ENCODE measurements around the gene SOWAHB.

SOWAHB gene, protein sequence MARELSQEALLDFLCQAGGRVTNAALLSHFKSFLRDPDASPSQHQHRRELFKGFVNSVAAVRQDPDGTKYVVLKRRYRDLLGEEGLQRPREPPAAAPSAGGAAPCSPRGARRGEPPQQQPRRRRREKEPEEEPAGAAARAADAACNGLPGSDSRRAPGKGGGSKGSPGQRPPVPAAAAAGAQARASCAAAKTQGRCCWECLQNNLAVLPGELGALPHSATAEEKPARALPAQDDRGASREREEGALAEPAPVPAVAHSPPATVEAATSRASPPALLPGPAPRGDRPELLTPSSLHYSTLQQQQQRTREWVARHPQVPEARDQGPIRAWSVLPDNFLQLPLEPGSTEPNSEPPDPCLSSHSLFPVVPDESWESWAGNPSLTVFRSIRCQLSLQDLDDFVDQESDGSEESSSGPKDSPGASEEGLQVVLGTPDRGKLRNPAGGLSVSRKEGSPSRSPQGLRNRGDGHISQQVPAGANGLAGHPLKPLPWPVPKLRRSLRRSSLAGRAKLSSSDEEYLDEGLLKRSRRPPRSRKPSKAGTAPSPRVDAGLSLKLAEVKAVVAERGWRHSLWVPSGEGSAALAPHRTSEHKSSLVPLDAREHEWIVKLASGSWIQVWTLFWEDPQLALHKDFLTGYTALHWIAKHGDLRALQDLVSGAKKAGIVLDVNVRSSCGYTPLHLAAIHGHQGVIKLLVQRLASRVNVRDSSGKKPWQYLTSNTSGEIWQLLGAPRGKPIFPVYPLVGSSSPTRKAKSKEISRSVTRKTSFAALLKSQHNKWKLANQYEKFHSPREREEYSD

DNA sequence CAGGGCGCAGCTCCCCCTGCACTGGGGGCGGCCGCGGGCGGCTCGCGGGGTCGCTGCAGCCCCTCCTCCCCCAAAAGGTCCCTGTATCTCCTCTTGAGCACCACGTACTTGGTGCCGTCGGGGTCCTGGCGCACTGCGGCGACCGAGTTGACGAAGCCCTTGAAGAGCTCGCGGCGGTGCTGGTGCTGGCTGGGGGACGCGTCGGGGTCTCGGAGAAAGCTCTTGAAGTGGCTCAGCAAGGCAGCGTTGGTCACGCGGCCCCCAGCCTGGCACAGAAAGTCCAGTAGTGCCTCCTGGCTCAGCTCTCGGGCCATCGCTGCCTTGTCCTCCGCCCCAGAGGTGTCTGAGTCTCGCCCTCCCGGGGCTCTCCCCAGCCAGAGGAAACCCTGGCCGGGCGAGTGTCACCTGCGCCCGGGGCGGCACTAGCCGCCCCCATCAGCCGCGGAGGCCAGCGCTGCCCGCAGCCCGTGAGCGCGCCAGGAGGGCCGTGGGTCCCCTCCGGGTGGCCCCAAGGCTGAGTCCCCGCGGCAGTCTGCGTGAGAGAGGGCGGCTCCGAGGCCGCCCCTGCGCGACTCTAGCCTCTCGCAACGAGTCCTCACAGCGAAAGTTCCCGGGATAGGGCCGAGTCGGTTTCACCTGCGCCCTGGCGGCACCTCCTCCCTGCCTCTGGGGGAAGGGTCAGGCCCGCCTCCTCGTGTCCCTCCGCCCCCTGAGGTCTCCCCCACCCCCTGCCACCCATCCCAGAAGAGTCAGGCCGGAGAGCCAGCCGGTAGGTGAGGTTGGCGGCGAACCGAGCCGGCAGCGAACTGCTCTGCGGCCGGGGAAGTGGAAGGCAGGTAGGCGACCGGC is at the start of gene SOWAHB:
SOWAHB (minus strand) TSS at position 609 of the 849 bp plus-strand sequence; CDS start at position 314, 295 bp downstream.
- DNase-seq, result peak; percentile 61

DNA sequence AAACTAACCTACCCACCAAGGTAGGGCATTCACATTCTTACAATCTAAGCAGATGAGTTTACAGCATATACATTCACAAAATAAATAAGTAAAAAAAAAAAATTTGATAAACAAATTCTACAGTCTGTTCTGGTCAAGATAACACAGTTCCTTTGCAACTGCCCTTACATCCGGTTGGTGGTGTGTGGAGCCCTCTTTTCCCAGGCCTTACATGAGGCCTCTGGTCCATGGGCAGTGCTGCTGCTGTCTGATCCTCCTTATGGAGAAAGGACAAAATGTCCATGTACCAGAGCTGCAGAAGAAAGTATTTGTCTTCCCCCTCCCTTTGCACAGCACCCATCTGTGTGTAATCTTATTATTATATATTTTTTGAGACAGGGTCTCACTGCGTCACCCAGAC is 49.4 kb upstream of the SOWAHB start:
- no peak for DNase-seq

DNA sequence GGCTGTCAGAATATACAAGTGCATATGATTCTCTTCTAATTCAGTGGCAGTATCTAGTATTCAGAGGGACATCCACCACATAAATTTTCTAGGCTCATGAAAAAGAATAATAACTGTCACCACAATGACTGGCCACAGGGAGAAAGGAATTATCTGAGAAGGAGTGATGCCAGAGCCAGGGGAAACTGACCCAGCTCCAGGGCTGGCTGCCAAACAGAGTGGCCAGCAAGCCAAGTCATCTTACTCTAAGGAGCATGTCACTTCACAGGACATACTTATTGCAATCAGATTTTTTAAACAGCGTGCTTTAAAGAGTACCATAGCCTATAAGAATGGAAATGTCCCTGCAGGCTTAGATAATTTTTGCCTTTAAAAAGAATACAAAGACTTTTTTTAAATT is 45.8 kb upstream of the SOWAHB start:
- no peak for DNase-seq

DNA sequence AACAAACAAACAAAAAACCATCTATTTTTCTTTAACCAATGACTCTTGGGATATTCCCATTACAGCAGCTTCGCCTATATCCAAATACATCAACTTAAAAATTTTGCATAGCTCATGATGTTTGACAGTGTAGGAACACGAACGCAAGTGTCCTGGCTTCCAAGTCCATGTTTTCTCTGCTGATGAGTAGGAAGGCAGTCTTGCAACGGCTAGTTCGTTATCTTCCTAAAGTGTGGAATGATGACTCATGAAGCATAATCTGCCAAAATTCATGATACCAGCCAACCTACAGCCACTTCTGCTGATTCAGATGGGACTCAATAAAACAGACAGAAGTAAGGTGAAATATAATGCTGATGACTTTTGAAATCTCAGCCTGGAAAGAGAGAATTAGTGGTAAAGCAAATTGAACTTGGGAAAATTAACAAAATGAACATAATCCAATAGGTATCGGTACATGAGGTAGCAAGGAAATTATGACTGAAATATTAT is 45.2 kb upstream of the SOWAHB start:
- no peak for DNase-seq

DNA sequence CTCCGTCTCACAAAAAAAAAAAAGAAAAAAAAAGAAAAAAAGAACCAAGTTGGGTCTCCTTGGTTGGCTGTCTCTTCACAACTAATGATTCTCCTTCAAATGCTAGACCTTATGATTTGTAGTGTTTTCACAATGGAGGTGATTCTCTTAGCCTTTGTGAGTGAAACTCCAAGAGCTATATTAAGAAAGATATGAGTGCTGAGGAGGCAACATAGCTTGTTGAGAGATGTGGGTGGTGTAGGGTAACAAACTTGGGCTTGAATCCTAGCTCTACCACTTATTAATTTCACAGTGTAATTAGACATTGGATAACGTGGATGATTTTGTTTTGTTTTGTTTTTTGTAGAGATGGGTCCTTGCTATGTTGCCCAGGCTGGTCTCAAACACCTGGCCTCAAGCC is 41.2 kb upstream of the SOWAHB start:
- no peak for DNase-seq

DNA sequence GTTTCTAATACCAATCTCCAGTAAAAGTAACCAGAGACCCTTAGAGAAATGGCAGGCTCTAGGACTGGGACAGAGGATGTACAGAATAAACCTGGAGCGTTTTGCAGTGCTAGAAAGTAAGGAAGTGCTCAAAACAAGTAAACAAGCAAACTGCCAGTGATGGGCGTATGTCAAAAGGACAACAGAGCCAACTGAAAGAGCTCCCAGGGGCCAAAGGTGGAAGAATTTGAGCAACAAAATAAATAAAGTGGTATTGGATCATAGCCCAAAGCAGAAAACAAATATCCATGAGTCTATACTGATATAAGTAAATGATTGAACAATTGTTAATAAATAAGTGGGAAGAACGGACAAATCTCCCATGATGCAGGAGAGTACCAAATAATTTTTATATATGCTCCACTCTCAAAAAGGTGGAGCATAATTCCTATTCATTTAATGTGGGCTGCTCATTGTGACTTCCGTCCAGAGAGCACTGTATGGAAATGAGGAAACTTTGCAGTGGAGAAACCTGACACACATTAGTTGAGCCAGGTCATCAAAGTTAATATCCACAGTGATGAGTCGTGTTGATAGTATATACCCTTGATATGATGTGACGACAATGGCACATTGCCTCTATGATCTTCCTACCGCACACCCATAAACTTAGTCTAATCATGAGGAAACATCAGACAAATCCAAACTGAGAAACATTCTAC is 33.8 kb upstream of the SOWAHB start:
- no peak for DNase-seq

DNA sequence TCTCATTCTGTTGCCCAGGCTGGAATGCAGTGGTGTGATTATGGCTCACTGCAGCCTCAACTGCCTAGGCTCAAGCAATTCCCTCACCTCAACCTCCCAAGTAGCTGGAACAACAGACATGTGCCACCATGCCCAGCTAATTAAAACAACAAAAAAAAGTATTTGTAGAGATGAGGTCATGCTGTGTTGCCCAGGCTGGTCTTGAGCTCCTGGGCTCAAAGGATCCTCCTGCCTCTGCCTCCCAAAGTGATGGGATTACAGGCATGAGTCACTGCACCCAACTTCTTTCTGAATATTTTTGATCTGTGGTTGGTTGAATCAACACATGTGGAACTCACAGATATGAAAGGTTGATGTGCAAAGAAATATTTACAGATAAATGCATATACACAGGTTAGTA is 33.1 kb upstream of the SOWAHB start:
- DNase-seq, result no peak

DNA sequence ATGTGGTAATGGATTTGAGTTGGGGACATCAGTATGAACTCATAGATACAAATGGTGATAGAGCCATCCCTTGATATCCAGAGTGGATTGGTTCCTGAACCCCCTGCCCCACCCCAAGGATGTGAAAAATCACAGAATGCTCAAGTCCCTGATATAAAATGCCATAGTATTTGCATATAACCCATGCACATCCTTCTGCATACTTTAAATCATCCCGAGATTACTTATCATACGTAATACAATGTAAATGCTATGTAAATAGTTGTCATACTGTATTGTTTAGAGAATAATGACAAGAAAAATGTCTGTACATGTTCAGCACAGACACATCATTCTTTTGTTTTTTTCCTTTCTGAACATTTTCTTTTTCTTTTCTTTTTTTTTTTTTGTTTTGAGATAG is 32.7 kb upstream of the SOWAHB start:
- DNase-seq, result no peak

DNA sequence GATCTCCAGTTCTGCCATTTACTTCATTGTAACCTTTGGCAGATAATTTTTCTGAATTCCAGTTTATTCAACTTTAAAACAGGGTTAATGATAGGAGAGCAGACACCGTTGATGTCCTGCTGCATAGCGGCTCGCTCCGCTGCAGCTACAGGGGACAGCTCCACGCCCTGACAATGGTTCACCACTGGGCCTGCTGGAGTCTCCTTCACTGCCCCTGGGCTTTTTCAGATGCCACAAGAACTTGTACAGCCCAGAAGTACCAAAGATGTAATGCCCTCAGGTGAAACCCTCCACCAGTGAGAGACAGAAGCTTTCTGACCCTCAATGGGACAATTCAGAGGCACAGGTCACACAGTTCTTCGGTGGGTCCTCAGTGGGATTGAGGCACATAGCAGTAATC is 28.9 kb upstream of the SOWAHB start:
- DNase-seq, result no peak

DNA sequence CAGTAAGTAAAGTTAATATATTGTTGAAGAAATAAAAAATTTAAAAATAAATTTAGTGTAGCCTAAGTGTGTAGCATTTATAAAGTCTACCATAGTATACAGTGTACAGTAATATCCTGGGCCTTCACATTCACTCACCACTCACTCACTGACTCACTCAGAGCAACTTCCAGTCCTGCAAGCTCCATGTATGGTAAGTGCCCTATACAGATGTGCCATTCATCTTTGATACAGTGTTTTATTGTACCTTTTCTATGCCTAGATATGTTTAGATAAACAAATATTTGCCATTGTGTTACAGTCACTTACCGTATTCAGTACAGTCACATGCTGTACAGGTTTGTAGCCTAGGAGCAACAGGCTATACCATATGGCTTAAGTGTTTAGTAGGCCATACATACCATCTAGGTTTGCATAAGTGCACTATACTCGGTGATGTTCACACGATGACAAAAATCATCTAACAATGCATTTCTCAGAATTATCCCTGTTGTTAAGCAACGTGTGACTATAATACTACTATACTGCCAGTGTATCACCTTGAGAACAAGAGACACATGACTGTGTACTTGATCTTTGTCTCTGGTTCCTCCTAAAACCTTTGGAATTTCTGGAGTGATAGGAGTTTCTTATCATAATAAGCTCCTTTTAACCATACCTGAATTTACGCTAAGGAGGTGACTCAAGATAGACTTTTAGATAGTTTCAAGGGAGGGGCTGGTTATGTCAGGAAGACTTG is 25.8 kb upstream of the SOWAHB start:
- DNase-seq, result no peak

DNA sequence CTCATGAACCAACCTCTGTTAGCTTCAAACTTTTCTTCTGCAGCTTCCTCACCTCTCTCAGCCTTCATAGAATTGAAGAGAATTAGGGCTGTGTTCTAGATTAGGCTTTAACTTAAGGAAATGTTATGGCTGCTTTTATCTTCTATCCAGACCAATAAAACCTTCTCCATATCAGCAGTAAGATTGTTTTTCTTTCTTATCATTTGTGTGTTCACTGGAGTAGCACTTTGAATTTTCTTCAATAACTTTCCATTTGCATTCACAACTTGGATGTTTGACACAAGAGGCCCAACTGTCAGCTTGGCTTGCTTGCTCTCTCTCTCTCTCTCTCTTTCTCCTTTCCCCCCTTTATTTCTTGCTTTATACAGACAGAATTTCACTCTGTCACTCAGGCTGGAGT is 22.8 kb upstream of the SOWAHB start:
- no peak for DNase-seq

DNA sequence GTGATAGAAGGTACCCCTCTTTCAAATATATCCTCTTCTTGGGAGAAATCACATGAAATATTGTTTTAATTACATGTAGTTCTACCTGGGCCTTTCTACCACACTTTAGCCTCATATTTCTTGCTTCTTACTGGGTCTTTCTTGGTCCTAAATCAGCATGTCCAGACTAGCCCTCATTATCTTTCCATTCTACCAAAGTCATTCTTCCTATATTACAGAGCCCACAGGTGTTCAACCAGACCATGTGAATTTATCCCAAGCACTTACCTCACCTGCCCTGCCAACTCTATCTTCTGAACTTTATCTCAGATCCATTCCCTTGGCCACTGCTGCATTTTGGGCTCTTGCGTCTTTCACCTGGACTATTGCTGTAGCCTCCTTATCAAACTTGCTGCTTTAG is 11.8 kb upstream of the SOWAHB start:
- DNase-seq, result no peak

DNA sequence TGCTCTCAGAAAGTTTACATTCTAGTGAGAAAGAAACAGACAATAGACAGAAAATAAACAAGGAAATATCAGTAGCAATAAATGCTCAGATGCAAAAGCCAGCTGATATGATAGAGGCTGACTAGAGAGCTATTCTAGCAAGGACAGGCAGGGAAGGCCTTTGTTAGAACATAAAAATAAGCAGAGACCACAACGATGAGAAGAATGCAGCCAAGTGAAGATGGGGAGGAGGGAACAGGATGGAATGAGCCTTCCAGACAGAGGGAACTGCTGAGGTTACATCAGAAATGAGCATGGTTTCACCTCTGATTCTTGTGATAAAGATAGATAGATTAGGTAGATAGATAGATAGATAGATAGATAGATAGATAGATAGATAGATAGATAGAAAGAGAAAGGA is 7.6 kb upstream of the SOWAHB start:
- DNase-seq, result no peak

DNA sequence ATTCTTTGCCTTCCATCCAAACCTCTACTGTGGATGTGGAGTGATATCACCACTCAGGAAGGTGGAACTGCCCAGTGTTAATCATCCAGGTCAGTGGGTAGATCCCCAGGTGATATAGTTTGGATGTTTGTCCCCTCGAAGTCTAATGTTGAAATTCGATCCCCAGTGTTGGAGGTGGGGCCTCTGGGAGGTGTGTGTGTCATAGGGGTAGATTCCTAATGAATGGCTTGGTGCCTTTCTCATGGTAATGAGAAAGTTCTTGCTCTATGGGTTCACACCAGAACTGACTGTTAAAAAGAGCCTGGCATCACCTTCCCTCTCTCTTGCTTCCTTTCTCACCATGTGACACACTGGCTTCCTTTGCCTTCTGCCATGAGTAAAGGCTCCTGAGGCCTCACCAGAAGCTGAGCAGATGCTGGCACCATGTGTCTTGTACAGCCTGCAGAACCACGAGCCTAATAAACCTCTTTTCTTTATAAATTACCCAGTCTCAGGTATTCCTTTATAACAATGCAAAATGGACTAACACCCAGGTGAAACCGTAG is 6.8 kb upstream of the SOWAHB start:
- no peak for DNase-seq

DNA sequence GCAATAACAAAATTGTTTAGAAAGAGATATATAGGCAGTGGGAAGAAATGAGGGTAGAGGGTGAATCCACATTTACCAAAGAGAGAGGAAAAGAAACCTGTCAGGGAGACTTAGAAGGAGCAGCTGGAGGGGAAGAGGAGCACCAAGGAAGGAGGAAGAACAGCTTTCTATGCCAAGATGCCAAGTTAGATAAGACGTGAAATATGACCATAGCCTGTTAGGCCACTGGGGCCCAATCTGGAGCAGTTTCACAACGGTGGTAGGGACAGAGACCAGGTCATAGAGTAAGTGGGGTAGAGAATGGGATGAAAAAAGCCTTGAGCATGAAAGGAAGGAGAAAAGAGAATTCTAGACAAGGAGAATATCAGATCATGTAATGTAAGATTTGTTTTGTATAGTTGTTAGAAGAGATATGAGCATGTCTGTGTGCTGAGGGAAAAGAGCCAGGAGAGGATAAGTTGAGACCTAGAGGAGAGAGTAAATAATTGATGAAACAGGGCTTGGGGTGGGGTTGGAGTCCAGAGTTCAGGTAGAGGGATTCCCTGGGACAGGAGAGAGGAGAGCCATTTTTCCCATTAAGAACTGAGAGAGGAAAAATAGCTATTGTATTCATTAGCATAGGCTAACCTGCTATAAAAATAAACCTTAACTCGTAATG is 4.4 kb upstream of the SOWAHB start:
- no peak for DNase-seq

DNA sequence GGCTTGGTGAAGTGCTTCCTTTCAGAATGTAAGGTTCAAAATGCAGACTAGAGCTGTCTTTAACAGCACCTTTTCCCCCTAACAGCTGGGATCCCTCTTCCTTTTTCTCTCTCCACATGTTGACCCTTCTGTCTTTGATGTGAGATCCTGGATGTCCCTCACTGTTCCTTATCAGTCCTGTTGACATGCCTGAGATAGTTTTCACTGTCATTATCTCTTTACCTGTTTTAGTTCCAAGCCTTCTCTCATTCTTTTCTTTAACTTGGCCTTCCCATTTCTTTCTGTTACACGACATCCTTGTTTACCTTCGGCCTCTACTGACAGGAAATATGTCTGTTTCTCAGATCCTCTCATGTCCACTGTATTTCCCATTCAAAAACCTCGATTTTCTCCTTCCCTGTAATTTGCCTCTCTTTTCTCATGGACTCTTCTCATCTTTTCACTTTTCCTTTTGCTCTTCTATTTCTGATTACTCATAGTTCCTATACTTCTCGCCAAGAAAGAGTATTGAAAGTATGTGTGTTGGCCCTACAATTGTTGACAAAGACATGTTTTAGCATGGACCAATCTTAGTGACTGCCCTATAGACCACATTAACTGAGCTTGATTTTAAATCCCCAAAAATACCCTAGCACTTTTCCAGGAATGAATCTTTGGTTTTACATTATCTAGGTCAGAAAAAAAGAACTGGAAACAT is 1.2 kb upstream of the SOWAHB start:
- DNase-seq, result no peak

DNA sequence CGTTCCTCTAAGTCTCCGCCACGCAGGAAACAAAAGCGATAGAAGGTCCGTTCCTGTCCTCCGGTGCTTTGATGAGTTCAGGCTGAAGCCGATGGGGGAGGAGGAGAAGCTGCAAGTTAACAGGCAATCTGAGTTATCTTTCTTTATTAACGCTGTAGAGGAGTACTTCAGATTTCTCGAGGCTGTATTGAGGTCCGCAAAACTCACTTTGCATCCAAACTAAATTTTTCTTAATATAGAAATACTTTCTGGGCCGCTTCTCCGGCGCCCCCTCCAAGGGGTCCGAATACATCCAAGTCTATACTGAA is 395 bp upstream of the SOWAHB start:
- DNase-seq, result no peak

DNA sequence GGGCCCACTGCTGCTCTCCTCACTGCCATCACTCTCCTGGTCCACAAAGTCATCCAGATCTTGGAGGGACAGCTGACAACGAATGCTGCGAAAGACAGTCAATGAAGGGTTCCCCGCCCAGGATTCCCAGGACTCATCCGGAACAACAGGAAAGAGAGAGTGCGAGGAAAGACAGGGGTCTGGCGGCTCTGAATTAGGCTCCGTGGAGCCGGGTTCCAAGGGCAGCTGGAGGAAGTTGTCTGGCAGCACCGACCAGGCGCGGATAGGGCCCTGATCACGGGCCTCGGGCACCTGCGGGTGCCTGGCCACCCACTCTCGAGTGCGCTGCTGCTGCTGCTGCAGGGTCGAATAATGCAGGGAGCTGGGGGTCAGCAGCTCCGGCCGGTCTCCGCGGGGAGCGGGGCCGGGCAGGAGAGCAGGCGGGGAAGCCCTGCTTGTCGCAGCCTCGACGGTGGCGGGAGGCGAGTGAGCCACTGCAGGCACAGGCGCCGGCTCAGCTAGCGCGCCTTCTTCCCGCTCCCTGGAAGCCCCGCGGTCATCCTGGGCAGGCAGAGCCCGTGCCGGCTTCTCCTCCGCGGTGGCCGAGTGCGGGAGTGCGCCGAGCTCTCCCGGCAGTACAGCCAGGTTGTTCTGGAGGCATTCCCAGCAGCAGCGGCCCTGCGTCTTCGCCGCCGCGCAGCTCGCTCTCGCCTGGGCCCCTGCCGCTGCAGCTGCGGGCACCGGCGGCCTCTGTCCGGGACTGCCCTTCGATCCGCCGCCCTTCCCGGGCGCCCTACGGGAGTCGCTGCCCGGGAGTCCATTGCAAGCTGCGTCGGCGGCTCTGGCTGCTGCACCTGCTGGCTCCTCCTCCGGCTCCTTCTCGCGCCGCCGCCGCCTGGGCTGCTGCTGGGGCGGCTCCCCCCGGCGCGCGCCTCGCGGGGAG is 1.1 kb downstream of the SOWAHB start:
- peak; percentile 14 for DNase-seq

DNA sequence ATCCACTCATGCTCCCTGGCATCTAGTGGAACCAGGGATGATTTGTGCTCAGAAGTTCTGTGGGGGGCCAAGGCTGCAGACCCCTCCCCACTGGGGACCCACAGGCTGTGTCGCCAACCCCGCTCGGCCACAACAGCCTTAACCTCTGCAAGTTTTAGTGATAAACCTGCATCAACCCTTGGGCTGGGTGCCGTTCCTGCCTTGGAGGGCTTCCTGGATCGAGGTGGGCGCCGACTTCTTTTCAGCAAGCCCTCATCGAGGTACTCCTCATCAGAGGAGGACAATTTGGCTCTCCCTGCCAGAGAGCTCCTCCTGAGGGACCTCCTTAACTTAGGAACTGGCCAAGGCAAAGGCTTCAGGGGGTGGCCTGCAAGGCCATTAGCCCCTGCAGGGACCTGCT is 1.9 kb downstream of the SOWAHB start:
- DNase-seq, result no peak

Measured in NCI-H1436 (cell line).